SH-SY5Y (cell line): Measurements from ENCODE around the gene GMPR2.

Source experiments
- GATA2 ChIP-seq: IDR thresholded peaks from 2 replicates; pipeline ENCODE4 v1.6.1; 2011; ENCODE audit warnings: mild to moderate bottlenecking, low read depth, low read length
- GATA3 ChIP-seq: IDR thresholded peaks from 2 replicates; pipeline ENCODE4 v1.6.1; 2011; ENCODE audit warnings: low read depth, mild to moderate bottlenecking, low read length, moderate library complexity

Gene GMPR2

GRCh38 chr14:24252289-24253124, 19.8 kb downstream of the GMPR2 start:
- TF ChIP-seq GATA3, result no peak
- TF ChIP-seq GATA2, result no peak

- TF ChIP-seq GATA3, result no peak
- no peak for TF ChIP-seq GATA2
Measured at GRCh38 chr14:24253936-24254335, 21.2 kb downstream of the GMPR2 start.

GRCh38 chr14:24254630-24255392, 22.1 kb downstream of the GMPR2 start:
- TF ChIP-seq GATA2, result no peak
- no peak for TF ChIP-seq GATA3

- TF ChIP-seq GATA2, result no peak
- TF ChIP-seq GATA3, result no peak
Measured at GRCh38 chr14:24255438-24255837, 22.7 kb downstream of the GMPR2 start.

- TF ChIP-seq GATA3 (no peak), GATA2 (no peak)
Measured at GRCh38 chr14:24255931-24256711, 23.4 kb downstream of the GMPR2 start.

GRCh38 chr14:24256960-24257359, 24.2 kb downstream of the GMPR2 start:
- no peak for TF ChIP-seq GATA2
- no peak for TF ChIP-seq GATA3

- TF ChIP-seq GATA2 (no peak), GATA3 (no peak)
Measured at GRCh38 chr14:24258119-24258518, 25.4 kb downstream of the GMPR2 start.

- no peak for TF ChIP-seq GATA2
- no peak for TF ChIP-seq GATA3
Measured at GRCh38 chr14:24258548-24259265, 26.0 kb downstream of the GMPR2 start.

GRCh38 chr14:24259282-24260025, 26.7 kb downstream of the GMPR2 start:
- TF ChIP-seq GATA3, result no peak
- no peak for TF ChIP-seq GATA2

- TF ChIP-seq GATA3 (no peak), GATA2 (no peak)
Measured at GRCh38 chr14:24260026-24260779, 27.5 kb downstream of the GMPR2 start.

GRCh38 chr14:24260780-24261157, 28.0 kb downstream of the GMPR2 start:
- TF ChIP-seq GATA3 (no peak), GATA2 (no peak)

- no peak for TF ChIP-seq GATA3
- no peak for TF ChIP-seq GATA2
Measured at GRCh38 chr14:24261256-24261968, 28.7 kb downstream of the GMPR2 start.
